SIG-M5 (cell line): Measurements from ENCODE around the gene CACNA1S.
A peak's percentile ranks its signal among the peaks of the same experiment; 100 is the strongest.

Experiments
- DNase-seq: peaks from one replicate; lab custom pipeline; 2025; lab: John Stamatoyannopoulos, UW

CACNA1S gene

DNA sequence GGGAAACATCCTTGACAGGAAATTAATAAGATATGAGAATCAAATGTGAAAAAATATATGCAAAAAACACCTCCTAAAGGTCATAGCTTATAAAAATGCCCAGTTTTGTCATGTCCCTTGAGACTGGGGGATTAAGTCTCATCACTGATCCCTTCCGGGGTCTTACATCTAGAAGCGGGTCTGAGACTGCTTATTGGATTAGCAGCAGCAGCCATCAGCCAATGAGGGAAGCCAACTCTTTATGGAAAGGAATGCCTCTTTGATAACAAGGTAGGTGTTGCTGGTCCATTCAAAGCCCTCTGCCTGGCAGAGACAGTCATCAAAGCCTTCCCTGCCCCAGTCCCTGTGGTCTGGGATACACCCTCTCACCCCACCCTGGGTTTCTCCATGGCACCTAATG, 3.9 kb upstream of the CACNA1S start:
- DNase-seq: no peak

- no peak for DNase-seq
These were observed 3.2 kb upstream of the CACNA1S start for GRCh38 chr1:201115390-201115937.

DNA sequence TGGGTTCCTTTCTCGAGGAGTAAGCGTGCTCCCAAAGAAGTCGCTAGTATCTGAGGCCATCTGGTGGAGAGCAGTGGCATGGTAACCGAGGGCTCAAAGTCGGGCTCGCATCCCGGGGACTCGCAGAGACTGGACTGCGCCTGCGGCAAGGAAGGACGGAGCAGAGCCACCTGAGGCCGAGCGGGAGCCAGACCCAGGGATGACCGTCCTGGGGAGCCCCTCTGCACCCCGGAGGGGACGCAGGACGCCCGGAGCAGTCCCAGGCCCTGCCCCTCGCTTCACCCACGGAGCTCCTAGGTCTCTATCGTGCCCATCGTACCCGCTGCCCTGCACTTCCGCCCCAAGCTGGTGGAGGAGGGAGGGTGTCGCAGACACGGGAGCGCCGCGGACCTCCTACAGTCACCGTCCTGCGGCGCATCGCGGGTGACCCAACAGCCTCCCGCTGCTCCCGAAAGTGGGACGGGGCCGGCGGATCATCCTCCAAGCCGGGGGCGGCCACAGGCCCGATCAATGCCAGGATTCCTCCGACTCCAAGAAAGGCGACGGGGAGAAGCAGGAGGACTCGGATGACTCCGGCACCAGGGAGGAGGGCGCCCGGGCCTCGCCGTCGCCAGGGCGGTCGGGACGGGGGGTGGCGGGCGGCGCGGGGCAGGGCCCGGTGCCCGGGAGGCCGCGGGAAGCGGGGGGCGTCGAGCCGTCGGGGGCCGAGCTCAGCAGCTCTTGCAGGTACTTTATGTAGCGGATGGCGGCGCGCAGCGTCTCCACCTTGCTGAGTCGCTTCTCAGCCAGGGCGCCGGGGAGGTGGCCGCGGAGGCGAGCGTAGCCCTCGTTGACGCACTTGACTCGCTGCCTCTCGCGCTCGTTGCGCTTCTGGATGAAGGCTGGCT, 2.3 kb upstream of the CACNA1S start:
- DNase-seq: peak; percentile 51

DNA sequence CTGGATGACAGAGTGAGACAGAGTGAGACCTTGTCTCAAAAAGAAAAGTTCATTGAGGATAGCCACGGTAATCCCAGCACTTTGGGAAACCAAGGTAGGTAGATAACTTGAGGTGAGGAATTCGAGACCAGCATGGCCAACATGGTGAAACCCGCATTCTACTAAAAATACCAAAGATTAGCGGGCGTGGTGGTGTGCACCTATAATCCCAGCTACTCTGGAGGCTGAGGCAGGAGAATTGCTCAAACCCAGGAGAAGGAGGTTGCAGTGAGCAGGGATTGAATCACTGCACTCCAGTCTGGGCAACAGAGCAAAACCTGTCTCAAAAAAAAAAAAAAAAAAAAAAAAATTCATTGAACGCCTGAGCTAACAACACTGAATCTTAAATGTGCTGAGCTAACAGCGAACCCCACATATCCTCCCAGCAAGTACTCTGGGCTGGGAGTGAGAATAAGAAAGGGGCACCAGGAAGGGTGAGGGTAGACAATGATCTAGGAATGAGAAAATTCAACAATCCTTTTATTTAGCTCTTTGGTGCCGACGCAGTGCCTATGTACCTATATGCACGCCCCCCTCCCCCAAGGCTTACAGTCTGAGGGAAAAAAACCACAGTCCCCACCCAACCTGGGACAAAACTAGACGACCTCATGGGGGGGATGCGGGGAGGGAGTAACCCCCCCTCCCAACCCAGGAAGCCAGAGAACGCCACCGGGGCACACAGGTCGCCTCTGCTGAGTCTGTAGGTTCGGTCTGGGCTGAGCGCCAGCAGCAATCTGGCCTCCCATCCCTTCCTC, 1.4 kb upstream of the CACNA1S start:
- no peak for DNase-seq

DNA sequence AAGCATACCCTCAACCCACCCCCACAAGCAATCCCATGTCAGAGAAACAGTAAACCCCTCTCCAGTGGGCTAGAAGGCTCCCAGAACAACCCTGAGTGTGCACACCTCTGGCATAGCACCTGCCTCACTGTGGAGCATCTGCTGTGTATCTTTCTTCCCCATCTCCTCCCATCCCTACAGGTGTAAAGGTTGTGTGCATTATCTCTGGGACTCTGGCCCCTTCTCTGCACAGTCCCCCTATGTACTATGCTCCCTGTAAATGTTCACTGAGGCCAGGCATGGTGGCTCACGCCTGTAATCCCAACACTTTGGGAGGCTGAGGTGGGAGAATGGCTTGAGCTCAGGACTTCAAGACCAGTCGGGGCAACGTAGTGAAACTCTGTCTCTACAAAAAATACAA, 700 bp upstream of the CACNA1S start:
- DNase-seq: no peak

GRCh38 chr1:201111672-201112071, 554 bp downstream of the CACNA1S start:
- no peak for DNase-seq

- DNase-seq: no peak
These were observed 1.1 kb downstream of the CACNA1S start for GRCh38 chr1:201111156-201111555.

- no peak for DNase-seq
These were observed 1.6 kb downstream of the CACNA1S start for GRCh38 chr1:201110616-201111015.

- no peak for DNase-seq
These were observed 2.1 kb downstream of the CACNA1S start for GRCh38 chr1:201110138-201110537.

GRCh38 chr1:201109651-201110050, 2.6 kb downstream of the CACNA1S start:
- no peak for DNase-seq

DNA sequence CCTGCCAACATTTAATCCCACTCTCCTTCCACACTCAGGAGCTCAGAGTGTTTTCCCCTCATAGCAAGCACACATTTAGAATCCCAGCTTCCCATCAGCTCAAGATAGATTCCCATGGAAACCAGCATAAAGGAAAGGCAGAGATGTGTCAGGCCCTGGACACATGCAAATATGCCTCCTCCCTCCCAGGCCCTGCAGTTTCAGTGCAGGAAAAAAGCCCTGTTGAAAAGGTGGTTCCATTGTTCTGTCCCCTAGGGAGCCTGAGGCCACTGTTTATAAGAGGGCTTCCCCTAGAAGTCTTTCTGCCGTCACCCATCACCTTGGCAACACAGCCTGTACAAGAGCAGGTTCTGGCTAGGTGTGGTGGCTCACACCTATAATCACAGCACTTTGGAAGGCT, 3.6 kb downstream of the CACNA1S start:
- DNase-seq: no peak

DNA sequence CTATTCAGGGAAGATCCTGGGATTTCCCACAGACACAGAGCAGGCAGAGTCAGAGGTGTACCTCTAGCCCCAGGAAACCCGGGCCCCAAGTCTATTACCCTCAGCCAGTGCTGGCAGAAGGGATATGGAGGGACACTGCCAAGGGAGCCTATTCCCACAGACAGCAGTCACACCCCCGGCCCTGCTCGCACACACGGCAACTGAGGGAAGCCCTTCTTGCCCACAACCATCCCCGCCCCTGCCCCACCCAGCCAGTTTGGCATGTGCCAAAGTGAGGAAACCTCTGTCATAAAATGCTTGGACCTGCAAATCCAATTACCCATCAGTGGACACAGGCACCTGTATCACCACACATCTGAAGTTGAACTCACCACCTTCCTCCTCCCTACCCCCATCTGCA, 6.5 kb downstream of the CACNA1S start:
- no peak for DNase-seq

- DNase-seq: no peak
These were observed 8.1 kb downstream of the CACNA1S start for GRCh38 chr1:201104141-201104540.

GRCh38 chr1:201103666-201104065, 8.6 kb downstream of the CACNA1S start:
- DNase-seq: no peak

- DNase-seq: no peak
These were observed 11.9 kb downstream of the CACNA1S start for GRCh38 chr1:201100169-201100930.

DNA sequence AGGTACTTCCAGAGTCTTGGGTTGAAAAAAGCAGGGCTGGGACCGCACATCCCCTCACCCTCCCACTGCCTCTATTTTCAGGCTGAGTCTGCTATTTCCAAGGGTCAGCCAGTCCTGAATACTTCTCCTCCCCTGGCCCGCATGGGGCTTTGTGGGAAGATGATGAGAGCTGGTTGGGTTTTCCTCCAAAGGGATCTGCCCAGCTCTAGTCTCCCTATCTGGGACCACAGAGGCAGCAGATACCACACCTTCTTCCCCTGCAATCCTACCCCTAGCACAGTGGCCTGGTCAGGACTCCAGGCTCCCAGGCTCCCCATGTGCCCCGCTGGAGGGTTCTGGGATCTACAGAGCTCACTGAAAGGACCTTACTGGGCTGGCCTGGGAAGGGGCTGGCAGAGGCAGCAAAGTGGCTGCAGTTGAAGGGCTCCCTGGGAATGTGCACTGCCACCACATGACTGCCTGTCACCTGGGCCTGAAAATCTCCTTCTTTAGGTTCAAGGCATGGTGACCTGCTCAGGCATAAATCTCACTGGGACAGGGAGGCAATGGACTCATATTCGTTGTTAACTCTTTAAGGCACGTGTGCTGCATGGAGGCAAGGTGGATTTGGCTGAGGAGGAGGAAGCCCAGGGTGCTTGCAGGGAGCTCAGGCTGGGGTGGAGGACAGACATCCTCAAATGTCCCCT, 13.1 kb downstream of the CACNA1S start:
- no peak for DNase-seq

DNA sequence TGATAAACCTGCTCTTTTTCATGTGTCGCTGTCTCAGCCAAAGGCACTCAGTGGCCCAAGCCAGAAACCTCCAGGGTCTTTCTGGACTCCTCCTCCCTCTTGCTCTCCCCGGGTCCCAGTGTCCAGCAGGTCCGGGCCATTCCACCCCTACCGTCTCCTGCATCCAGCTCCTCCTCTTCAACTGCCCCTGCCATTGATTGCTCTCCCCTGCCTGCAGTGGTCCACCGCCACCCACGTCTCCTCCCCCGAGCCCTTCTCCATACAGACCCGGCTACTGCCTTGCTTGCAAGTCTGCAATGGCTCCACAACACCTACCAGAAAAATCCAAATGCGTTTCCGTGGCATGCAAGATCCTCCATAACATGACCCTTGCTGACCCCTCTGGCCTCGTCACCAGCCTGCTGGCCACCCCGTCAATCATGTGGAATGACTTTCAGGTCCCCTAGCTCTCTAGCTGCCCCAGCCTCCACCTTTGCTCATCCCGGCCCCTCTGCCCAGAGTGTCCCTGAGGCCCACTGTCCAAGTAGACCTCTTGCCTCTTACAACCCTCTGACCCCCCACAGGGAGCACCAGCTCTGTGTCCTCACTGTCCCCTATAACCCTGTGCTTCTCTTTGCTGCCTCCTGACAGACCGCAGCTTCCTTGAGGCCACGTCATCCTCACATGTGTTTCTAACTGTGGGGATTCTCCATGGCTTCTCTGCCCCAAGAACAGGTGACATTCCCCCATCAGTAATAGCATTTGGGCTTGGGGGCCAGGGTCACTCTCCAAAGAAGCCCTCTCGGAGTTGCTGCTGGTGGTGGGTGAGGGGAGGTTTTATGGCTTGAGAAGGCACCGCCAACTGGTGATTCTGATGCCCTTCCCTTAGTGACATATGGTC, 15.0 kb downstream of the CACNA1S start:
- no peak for DNase-seq

DNA sequence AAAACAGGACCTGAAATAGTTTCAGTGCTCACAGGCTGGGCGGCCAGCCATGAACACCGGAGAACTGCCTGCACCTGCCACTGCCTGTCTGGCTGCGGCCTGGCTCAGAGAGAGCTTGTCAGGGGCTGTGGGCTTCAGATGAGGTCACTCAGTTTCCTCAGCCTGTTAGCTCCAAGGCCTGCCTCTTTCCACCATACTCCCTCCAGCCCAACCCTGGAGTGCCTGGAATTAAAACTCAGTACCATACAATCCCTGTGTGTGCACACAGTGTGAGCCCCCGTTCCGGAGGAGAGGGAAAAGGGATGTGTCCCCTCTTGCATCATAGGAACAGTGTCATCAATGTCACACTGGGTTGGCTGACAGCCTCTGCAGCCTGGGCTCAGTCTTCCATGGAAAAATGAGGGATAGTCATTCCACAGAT, 16.2 kb downstream of the CACNA1S start:
- DNase-seq: no peak

DNA sequence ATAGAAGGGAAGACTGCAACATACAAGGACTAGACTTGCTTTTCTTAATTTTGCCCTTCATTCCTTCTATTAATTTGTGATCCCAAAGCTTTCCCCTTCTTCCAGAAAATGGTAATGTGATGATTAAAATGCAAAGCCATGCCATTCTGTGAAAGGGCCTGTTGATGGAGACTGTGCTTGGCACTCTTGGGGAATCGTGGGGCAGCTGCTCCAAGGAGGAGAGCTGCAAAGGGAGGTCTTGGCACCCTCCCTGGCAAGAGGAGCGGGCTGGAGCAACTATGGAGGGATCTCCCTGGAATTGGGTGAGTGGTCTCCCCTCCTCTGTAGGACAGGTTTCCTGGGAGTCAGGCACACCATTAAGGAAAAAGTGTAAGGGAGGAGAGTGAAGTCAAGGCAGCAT, 16.6 kb downstream of the CACNA1S start:
- no peak for DNase-seq

- no peak for DNase-seq
These were observed 17.4 kb downstream of the CACNA1S start for GRCh38 chr1:201094832-201095231.

- DNase-seq: no peak
These were observed 18.3 kb downstream of the CACNA1S start for GRCh38 chr1:201093962-201094361.
